Measurements from ENCODE around the gene C20orf144. TPM values are rescaled to one million over a fixed set of nuclear protein-coding genes. Genes with fewer than 3 reads are reported as not detected.

C20orf144 gene
- total and polyA plus RNA-seq, 2 experiments from 2014 or later: 0.26 to 0.66 TPM

GRCh38 chr20:33693741-33694638 lies 31.9 kb downstream of the C20orf144 start (continued):
- TF ChIP-seq, protein P1, sequence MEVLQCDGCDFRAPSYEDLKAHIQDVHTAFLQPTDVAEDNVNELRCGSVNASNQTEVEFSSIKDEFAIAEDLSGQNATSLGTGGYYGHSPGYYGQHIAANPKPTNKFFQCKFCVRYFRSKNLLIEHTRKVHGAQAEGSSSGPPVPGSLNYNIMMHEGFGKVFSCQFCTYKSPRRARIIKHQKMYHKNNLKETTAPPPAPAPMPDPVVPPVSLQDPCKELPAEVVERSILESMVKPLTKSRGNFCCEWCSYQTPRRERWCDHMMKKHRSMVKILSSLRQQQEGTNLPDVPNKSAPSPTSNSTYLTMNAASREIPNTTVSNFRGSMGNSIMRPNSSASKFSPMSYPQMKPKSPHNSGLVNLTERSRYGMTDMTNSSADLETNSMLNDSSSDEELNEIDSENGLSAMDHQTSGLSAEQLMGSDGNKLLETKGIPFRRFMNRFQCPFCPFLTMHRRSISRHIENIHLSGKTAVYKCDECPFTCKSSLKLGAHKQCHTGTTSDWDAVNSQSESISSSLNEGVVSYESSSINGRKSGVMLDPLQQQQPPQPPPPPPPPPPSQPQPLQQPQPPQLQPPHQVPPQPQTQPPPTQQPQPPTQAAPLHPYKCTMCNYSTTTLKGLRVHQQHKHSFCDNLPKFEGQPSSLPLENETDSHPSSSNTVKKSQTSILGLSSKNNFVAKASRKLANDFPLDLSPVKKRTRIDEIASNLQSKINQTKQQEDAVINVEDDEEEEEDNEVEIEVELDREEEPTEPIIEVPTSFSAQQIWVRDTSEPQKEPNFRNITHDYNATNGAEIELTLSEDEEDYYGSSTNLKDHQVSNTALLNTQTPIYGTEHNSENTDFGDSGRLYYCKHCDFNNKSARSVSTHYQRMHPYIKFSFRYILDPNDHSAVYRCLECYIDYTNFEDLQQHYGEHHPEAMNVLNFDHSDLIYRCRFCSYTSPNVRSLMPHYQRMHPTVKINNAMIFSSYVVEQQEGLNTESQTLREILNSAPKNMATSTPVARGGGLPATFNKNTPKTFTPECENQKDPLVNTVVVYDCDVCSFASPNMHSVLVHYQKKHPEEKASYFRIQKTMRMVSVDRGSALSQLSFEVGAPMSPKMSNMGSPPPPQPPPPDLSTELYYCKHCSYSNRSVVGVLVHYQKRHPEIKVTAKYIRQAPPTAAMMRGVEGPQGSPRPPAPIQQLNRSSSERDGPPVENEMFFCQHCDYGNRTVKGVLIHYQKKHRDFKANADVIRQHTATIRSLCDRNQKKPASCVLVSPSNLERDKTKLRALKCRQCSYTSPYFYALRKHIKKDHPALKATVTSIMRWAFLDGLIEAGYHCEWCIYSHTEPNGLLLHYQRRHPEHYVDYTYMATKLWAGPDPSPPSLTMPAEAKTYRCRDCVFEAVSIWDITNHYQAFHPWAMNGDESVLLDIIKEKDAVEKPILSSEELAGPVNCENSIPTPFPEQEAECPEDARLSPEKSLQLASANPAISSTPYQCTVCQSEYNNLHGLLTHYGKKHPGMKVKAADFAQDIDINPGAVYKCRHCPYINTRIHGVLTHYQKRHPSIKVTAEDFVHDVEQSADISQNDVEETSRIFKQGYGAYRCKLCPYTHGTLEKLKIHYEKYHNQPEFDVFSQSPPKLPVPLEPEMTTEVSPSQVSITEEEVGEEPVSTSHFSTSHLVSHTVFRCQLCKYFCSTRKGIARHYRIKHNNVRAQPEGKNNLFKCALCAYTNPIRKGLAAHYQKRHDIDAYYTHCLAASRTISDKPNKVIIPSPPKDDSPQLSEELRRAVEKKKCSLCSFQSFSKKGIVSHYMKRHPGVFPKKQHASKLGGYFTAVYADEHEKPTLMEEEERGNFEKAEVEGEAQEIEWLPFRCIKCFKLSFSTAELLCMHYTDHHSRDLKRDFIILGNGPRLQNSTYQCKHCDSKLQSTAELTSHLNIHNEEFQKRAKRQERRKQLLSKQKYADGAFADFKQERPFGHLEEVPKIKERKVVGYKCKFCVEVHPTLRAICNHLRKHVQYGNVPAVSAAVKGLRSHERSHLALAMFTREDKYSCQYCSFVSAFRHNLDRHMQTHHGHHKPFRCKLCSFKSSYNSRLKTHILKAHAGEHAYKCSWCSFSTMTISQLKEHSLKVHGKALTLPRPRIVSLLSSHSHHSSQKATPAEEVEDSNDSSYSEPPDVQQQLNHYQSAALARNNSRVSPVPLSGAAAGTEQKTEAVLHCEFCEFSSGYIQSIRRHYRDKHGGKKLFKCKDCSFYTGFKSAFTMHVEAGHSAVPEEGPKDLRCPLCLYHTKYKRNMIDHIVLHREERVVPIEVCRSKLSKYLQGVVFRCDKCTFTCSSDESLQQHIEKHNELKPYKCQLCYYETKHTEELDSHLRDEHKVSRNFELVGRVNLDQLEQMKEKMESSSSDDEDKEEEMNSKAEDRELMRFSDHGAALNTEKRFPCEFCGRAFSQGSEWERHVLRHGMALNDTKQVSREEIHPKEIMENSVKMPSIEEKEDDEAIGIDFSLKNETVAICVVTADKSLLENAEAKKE (CRISPR knock-in tag; IDR thresholded peaks at IDR 0.05): no peak
- TF ChIP-seq NANOG (IDR thresholded peaks at IDR 0.05; ENCODE audit: borderline replicate concordance) (no peak), ETS1 (IDR thresholded peaks at IDR 0.05) (no peak), JUNB (IDR thresholded peaks at IDR 0.05; ENCODE audit: unreplicated experiment) (no peak), EZH2 (IDR thresholded peaks at IDR 0.05; ENCODE audit: low read depth, unreplicated experiment) (no peak), STAT1 (IDR thresholded peaks at IDR 0.05; ENCODE audit: unreplicated experiment) (no peak)

GRCh38 chr20:33694639-33695012 lies 32.5 kb downstream of the C20orf144 start:
- no peak overlapping the region for H3K4me3 Mint-ChIP-seq
- peaks cover 18% of the 10 kb centered on the region for H3K4me1 Mint-ChIP-seq
- Histone ChIP-seq H3K4me1 (ENCODE audit: insufficient read depth) (peaks cover 7% of the 10 kb centered on the region), H3K27ac (ENCODE audit: low read depth) (no peak overlapping the region), H3K27me3 (ENCODE audit: insufficient read depth) (no peaks in the 10 kb centered on the region), H3K36me3 (ENCODE audit: insufficient read depth) (no peaks in the 10 kb centered on the region), H3K4me2 (no peak overlapping the region), H4K20me1 (replicated peaks; ENCODE audit: insufficient read depth) (no peaks in the 10 kb centered on the region), H3K9me2 (ENCODE audit: insufficient read depth) (no peaks in the 10 kb centered on the region), H3K79me2 (replicated peaks; ENCODE audit: insufficient read depth) (no peaks in the 10 kb centered on the region), H3F3A (replicated peaks; ENCODE audit: low read depth) (no peaks in the 10 kb centered on the region), H3K4me3 (no peak overlapping the region), H2AFZ (peak overlapping the region; percentile 80)
- peaks cover 21% of the 10 kb centered on the region for H3K9me3 Mint-ChIP-seq
- DNase-seq (ENCODE audit: low spot score) (no peak), ATAC-seq (no peak)
- H3K36me3 Mint-ChIP-seq (ENCODE audit: low read depth): peaks cover 10% of the 10 kb centered on the region
- peaks cover 15% of the 10 kb centered on the region for H3K27me3 Mint-ChIP-seq (ENCODE audit: insufficient read depth, low read depth, poor library complexity)
- peak overlapping the region; percentile 2; the same call in 1 of the 2 replicates for H3K27ac Mint-ChIP-seq
- no peak for TF ChIP-seq ETS1 (IDR thresholded peaks at IDR 0.05)
- no peak for TF ChIP-seq STAT1 (IDR thresholded peaks at IDR 0.05; ENCODE audit: unreplicated experiment)
- no peak for TF ChIP-seq POLR2AphosphoS5 (IDR thresholded peaks at IDR 0.05; ENCODE audit: low read depth)
- TF ChIP-seq, protein P2, sequence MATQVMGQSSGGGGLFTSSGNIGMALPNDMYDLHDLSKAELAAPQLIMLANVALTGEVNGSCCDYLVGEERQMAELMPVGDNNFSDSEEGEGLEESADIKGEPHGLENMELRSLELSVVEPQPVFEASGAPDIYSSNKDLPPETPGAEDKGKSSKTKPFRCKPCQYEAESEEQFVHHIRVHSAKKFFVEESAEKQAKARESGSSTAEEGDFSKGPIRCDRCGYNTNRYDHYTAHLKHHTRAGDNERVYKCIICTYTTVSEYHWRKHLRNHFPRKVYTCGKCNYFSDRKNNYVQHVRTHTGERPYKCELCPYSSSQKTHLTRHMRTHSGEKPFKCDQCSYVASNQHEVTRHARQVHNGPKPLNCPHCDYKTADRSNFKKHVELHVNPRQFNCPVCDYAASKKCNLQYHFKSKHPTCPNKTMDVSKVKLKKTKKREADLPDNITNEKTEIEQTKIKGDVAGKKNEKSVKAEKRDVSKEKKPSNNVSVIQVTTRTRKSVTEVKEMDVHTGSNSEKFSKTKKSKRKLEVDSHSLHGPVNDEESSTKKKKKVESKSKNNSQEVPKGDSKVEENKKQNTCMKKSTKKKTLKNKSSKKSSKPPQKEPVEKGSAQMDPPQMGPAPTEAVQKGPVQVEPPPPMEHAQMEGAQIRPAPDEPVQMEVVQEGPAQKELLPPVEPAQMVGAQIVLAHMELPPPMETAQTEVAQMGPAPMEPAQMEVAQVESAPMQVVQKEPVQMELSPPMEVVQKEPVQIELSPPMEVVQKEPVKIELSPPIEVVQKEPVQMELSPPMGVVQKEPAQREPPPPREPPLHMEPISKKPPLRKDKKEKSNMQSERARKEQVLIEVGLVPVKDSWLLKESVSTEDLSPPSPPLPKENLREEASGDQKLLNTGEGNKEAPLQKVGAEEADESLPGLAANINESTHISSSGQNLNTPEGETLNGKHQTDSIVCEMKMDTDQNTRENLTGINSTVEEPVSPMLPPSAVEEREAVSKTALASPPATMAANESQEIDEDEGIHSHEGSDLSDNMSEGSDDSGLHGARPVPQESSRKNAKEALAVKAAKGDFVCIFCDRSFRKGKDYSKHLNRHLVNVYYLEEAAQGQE (IDR thresholded peaks at IDR 0.05; ENCODE audit: unreplicated experiment): no peak
- TF ChIP-seq CTCF (conservative IDR thresholded peaks at IDR 0.05; ENCODE audit: low read depth in 2 of 2): no peak
- TF ChIP-seq ZNF114 (CRISPR knock-in tag; IDR thresholded peaks at IDR 0.05): no peak
